ENCODE measurements around the gene GET4. TPM values are rescaled to one million over a fixed set of nuclear protein-coding genes. Genes with fewer than 3 reads are reported as not detected.

GET4 gene
- total and polyA plus RNA-seq, 10 of the 15 experiments (the other 5 are each of a cell fraction or from before 2014, with no cell fraction given): 0.66 to 73.8 (median 34.0) TPM

GRCh38 chr7:832968-833424, 43.4 kb upstream of the GET4 start:
- H3K9ac ChIP-seq (ENCODE audit: control insufficient read depth, insufficient read depth, low read length): no peak overlapping the region; the same call in 1 of the 2 replicates
- no peak for TF ChIP-seq MAX (IDR thresholded peaks at IDR 0.05; ENCODE audit: low read depth, low read length)
- no peak for TF ChIP-seq NBN (IDR thresholded peaks at IDR 0.05)
- TF ChIP-seq SREBF2 (IDR thresholded peaks at IDR 0.05; ENCODE audit: low read length): no peak
- no peak for TF ChIP-seq MTA2 (IDR thresholded peaks at IDR 0.05; ENCODE audit: low read depth)
- no peak for TF ChIP-seq ZNF217 (IDR thresholded peaks at IDR 0.05)
- TF ChIP-seq IRF4 (IDR thresholded peaks at IDR 0.05; ENCODE audit: low read depth, low read length): no peak
- no peak for TF ChIP-seq E4F1 (IDR thresholded peaks at IDR 0.05; ENCODE audit: borderline replicate concordance, partially characterized antibody)
- TF ChIP-seq PKNOX1 (IDR thresholded peaks at IDR 0.05): no peak
- no peak for TF ChIP-seq STAT3 (IDR thresholded peaks at IDR 0.05; ENCODE audit: low read depth, low read length)
- no peak for TF ChIP-seq ZNF274 (IDR thresholded peaks at IDR 0.05; ENCODE audit: insufficient read depth, insufficient read length)
- no peak for TF ChIP-seq IRF3 (IDR thresholded peaks at IDR 0.05)
- no peak for TF ChIP-seq MYB (IDR thresholded peaks at IDR 0.05; ENCODE audit: borderline replicate concordance, low read depth, low read length)
- TF ChIP-seq ZBTB40 (IDR thresholded peaks at IDR 0.05; ENCODE audit: borderline replicate concordance): no peak
- no peak for TF ChIP-seq RELB (IDR thresholded peaks at IDR 0.05; ENCODE audit: low read depth)

More at GRCh38 chr7:832968-833424, 43.4 kb upstream of the GET4 start:
- no peaks in the 10 kb centered on the region; the same call in 1 of the 2 replicates for H4K20me1 ChIP-seq (ENCODE audit: control insufficient read depth, insufficient read depth)
- peaks cover 6 to 12% of the 10 kb centered on the region in 2 experiments; a peak in 3 of 4 replicates for H3K36me3 ChIP-seq (ENCODE audit: control insufficient read depth in 2 of 2, insufficient read depth in 2 of 2, low read length in 1 of 2)
- H3K4me1 ChIP-seq (ENCODE audit: control insufficient read depth, insufficient read depth, low read length): peaks cover 27% of the 10 kb centered on the region
- H3K79me2 ChIP-seq (ENCODE audit: control insufficient read depth, insufficient read depth, low read length): peaks cover 52% of the 10 kb centered on the region
- FAIRE-seq: no peak
- no peak for ATAC-seq
- in situ Hi-C loops (cut with MboI): no loop called here
- POLR2A ChIA-PET: interaction anchor here (6.4 kb wide), 1 partner anchor 15 kb away, joined by 34 read pairs; no protein-coding TSS in a partner anchor
- 91% methylated on average over 12 of the region's 15 CpGs for WGBS (ENCODE audit: insufficient coverage, insufficient replicate concordance, low lambda C conversion rate, missing lambda C conversion rate)
- peak overlapping the region; percentile 31; the same call in 1 of the 2 replicates for H3K4me3 ChIP-seq
- H3K4me2 ChIP-seq (ENCODE audit: control insufficient read depth, insufficient read depth): peak overlapping the region; percentile 92; the same call in 1 of the 2 replicates
- intact Hi-C loops (cut with micrococcal nuclease; ENCODE audit: unreplicated experiment): no loop called here
- no peak overlapping the region for H2AFZ ChIP-seq (ENCODE audit: control insufficient read depth, low read depth, low read length)
- BruUV-seq (replicated peaks): no TSS peak
- H3K27ac ChIP-seq (ENCODE audit: control insufficient read depth, insufficient read depth): peak overlapping the region; percentile 77
- CTCF ChIA-PET: interaction anchor here (1.1 kb wide), 1 partner anchor 41 kb away, joined by 4 read pairs; no protein-coding TSS in a partner anchor
- RAD21 ChIA-PET (ENCODE audit: unreplicated experiment): no interaction called here
- H3K27me3 ChIP-seq (replicated peaks in 1 of 2; ENCODE audit: control insufficient read depth in 2 of 2, insufficient read depth in 2 of 2, low read length in 1 of 2): no peaks in the 10 kb centered on the region
- DNase-seq (ENCODE audit: low read depth, low spot score): no peak
- SMC1A ChIA-PET (ENCODE audit: uncharacterized antibody, unreplicated experiment): interaction anchor here (0.6 to 2.5 kb wide), 6 partner anchors 16 to 192 kb away, joined by 3 to 11 read pairs (median 3); partner anchors contain the start of gene GET4
- H3K9me3 ChIP-seq (replicated peaks; ENCODE audit: control insufficient read depth, insufficient read depth, low read length): no peaks in the 10 kb centered on the region
